ENCODE results near the gene CYB5R3. TPM values are rescaled to one million over a fixed set of nuclear protein-coding genes. Genes with fewer than 3 reads are reported as not detected.

The CYB5R3 gene
- total RNA-seq, 1 experiment from 2014 or later: 85.4 TPM

- TF ChIP-seq FOXJ3 (CRISPR knock-in tag; IDR thresholded peaks at IDR 0.05; ENCODE audit: borderline replicate concordance) (peak; percentile 96), ZNF281 (CRISPR knock-in tag; IDR thresholded peaks at IDR 0.05) (peak; percentile 81; the same call in 1 of the 2 replicates), FOXP1 (CRISPR knock-in tag; IDR thresholded peaks at IDR 0.05; ENCODE audit: borderline replicate concordance) (peak; percentile 91), OVOL2 (CRISPR knock-in tag; IDR thresholded peaks at IDR 0.05; ENCODE audit: borderline replicate concordance) (peak; percentile 93; the same call in 1 of the 2 replicates), HMGA2 (CRISPR knock-in tag; IDR thresholded peaks at IDR 0.05) (no peak), ZNF138 (CRISPR knock-in tag; conservative IDR thresholded peaks at IDR 0.05) (peak; percentile 78; the same call in 1 of the 2 replicates), CREB1 (CRISPR knock-in tag; IDR thresholded peaks at IDR 0.05) (peak; percentile 90; the same call in 1 of the 2 replicates), NFATC4 (CRISPR knock-in tag; IDR thresholded peaks at IDR 0.05) (peak; percentile 100), ZNF219 (CRISPR knock-in tag; IDR thresholded peaks at IDR 0.05; ENCODE audit: borderline replicate concordance) (peak; percentile 87), E2F1 (CRISPR knock-in tag; IDR thresholded peaks at IDR 0.05) (peak; percentile 94)
- TF ChIP-seq, protein P1, sequence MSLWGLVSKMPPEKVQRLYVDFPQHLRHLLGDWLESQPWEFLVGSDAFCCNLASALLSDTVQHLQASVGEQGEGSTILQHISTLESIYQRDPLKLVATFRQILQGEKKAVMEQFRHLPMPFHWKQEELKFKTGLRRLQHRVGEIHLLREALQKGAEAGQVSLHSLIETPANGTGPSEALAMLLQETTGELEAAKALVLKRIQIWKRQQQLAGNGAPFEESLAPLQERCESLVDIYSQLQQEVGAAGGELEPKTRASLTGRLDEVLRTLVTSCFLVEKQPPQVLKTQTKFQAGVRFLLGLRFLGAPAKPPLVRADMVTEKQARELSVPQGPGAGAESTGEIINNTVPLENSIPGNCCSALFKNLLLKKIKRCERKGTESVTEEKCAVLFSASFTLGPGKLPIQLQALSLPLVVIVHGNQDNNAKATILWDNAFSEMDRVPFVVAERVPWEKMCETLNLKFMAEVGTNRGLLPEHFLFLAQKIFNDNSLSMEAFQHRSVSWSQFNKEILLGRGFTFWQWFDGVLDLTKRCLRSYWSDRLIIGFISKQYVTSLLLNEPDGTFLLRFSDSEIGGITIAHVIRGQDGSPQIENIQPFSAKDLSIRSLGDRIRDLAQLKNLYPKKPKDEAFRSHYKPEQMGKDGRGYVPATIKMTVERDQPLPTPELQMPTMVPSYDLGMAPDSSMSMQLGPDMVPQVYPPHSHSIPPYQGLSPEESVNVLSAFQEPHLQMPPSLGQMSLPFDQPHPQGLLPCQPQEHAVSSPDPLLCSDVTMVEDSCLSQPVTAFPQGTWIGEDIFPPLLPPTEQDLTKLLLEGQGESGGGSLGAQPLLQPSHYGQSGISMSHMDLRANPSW (CRISPR knock-in tag; conservative IDR thresholded peaks at IDR 0.05; ENCODE audit: low read depth): 0 out of 2 replicates have a peak, but pooled peaks have one; percentile 71
- TF ChIP-seq, protein P2, sequence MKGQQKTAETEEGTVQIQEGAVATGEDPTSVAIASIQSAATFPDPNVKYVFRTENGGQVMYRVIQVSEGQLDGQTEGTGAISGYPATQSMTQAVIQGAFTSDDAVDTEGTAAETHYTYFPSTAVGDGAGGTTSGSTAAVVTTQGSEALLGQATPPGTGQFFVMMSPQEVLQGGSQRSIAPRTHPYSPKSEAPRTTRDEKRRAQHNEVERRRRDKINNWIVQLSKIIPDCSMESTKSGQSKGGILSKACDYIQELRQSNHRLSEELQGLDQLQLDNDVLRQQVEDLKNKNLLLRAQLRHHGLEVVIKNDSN (CRISPR knock-in tag; IDR thresholded peaks at IDR 0.05): peak; percentile 80
- TF ChIP-seq, protein P3, sequence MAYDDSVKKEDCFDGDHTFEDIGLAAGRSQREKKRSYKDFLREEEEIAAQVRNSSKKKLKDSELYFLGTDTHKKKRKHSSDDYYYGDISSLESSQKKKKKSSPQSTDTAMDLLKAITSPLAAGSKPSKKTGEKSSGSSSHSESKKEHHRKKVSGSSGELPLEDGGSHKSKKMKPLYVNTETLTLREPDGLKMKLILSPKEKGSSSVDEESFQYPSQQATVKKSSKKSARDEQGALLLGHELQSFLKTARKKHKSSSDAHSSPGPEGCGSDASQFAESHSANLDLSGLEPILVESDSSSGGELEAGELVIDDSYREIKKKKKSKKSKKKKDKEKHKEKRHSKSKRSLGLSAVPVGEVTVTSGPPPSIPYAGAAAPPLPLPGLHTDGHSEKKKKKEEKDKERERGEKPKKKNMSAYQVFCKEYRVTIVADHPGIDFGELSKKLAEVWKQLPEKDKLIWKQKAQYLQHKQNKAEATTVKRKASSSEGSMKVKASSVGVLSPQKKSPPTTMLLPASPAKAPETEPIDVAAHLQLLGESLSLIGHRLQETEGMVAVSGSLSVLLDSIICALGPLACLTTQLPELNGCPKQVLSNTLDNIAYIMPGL (CRISPR knock-in tag; IDR thresholded peaks at IDR 0.05): peak; percentile 82
- TF ChIP-seq, protein P4, sequence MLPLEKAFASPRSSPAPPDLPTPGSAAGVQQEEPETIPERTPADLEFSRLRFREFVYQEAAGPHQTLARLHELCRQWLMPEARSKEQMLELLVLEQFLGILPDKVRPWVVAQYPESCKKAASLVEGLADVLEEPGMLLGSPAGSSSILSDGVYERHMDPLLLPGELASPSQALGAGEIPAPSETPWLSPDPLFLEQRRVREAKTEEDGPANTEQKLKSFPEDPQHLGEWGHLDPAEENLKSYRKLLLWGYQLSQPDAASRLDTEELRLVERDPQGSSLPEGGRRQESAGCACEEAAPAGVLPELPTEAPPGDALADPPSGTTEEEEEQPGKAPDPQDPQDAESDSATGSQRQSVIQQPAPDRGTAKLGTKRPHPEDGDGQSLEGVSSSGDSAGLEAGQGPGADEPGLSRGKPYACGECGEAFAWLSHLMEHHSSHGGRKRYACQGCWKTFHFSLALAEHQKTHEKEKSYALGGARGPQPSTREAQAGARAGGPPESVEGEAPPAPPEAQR (CRISPR knock-in tag; IDR thresholded peaks at IDR 0.05): peak; percentile 30; the same call in 1 of the 2 replicates
- TF ChIP-seq, protein P5, sequence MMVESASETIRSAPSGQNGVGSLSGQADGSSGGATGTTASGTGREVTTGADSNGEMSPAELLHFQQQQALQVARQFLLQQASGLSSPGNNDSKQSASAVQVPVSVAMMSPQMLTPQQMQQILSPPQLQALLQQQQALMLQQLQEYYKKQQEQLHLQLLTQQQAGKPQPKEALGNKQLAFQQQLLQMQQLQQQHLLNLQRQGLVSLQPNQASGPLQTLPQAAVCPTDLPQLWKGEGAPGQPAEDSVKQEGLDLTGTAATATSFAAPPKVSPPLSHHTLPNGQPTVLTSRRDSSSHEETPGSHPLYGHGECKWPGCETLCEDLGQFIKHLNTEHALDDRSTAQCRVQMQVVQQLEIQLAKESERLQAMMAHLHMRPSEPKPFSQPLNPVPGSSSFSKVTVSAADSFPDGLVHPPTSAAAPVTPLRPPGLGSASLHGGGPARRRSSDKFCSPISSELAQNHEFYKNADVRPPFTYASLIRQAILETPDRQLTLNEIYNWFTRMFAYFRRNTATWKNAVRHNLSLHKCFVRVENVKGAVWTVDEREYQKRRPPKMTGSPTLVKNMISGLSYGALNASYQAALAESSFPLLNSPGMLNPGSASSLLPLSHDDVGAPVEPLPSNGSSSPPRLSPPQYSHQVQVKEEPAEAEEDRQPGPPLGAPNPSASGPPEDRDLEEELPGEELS (CRISPR knock-in tag; IDR thresholded peaks at IDR 0.05): peak; percentile 66; the same call in 1 of the 2 replicates
- TF ChIP-seq, protein P6, sequence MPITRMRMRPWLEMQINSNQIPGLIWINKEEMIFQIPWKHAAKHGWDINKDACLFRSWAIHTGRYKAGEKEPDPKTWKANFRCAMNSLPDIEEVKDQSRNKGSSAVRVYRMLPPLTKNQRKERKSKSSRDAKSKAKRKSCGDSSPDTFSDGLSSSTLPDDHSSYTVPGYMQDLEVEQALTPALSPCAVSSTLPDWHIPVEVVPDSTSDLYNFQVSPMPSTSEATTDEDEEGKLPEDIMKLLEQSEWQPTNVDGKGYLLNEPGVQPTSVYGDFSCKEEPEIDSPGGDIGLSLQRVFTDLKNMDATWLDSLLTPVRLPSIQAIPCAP (CRISPR knock-in tag; IDR thresholded peaks at IDR 0.05): peak; percentile 89
- TF ChIP-seq, protein P7, sequence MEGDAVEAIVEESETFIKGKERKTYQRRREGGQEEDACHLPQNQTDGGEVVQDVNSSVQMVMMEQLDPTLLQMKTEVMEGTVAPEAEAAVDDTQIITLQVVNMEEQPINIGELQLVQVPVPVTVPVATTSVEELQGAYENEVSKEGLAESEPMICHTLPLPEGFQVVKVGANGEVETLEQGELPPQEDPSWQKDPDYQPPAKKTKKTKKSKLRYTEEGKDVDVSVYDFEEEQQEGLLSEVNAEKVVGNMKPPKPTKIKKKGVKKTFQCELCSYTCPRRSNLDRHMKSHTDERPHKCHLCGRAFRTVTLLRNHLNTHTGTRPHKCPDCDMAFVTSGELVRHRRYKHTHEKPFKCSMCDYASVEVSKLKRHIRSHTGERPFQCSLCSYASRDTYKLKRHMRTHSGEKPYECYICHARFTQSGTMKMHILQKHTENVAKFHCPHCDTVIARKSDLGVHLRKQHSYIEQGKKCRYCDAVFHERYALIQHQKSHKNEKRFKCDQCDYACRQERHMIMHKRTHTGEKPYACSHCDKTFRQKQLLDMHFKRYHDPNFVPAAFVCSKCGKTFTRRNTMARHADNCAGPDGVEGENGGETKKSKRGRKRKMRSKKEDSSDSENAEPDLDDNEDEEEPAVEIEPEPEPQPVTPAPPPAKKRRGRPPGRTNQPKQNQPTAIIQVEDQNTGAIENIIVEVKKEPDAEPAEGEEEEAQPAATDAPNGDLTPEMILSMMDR (IDR thresholded peaks at IDR 0.05): no peak
- TF ChIP-seq, protein P8, sequence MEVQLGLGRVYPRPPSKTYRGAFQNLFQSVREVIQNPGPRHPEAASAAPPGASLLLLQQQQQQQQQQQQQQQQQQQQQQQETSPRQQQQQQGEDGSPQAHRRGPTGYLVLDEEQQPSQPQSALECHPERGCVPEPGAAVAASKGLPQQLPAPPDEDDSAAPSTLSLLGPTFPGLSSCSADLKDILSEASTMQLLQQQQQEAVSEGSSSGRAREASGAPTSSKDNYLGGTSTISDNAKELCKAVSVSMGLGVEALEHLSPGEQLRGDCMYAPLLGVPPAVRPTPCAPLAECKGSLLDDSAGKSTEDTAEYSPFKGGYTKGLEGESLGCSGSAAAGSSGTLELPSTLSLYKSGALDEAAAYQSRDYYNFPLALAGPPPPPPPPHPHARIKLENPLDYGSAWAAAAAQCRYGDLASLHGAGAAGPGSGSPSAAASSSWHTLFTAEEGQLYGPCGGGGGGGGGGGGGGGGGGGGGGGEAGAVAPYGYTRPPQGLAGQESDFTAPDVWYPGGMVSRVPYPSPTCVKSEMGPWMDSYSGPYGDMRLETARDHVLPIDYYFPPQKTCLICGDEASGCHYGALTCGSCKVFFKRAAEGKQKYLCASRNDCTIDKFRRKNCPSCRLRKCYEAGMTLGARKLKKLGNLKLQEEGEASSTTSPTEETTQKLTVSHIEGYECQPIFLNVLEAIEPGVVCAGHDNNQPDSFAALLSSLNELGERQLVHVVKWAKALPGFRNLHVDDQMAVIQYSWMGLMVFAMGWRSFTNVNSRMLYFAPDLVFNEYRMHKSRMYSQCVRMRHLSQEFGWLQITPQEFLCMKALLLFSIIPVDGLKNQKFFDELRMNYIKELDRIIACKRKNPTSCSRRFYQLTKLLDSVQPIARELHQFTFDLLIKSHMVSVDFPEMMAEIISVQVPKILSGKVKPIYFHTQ (CRISPR knock-in tag; IDR thresholded peaks at IDR 0.05): peak; percentile 99
Observed at GRCh38 chr22:42615092-42615859, 33.9 kb downstream of the CYB5R3 start (continued).

Measured in WTC11 (cell line).